HepG2 (cell line): ENCODE measurements around the gene GPS1. TPM values are rescaled to one million over a fixed set of nuclear protein-coding genes. Genes with fewer than 3 reads are reported as not detected.

Source experiments
- BRF2 ChIP-seq: sonication (generic); formaldehyde crosslinking; IDR thresholded peaks from 2 replicates; pipeline ENCODE4 v1.8.1; 2022; ENCODE audit warnings: mild to moderate bottlenecking, missing genetic modification reagents
- CBX1 ChIP-seq: IDR thresholded peaks from one replicate; pipeline ENCODE4 v1.6.1; 2016; ENCODE audit warnings: antibody characterized with exemption, low read depth
- CERS6 ChIP-seq: sonication (generic); formaldehyde crosslinking; IDR thresholded peaks from 2 replicates; pipeline ENCODE4 v1.5.0; 2020; ENCODE audit warnings: missing genetic modification reagents
- ELF4 ChIP-seq: sonication (generic); formaldehyde crosslinking; IDR thresholded peaks from 2 replicates; pipeline ENCODE4 v1.5.0; 2020; ENCODE audit warnings: missing genetic modification reagents, mild to moderate bottlenecking, moderate library complexity, borderline replicate concordance
- FOXP1 ChIP-seq, 2 experiments: fragments of 450-650 bp in 1 of 2; IDR thresholded peaks; 2 replicates each; pipeline ENCODE4 v1.6.1; 2017 to 2018; ENCODE audit warnings: antibody characterized with exemption in 1 of 2
- JARID2 ChIP-seq: sonication (generic); formaldehyde crosslinking; IDR thresholded peaks from 2 replicates; pipeline ENCODE4 v1.8.1; 2023; ENCODE audit warnings: missing genetic modification reagents, inconsistent platforms; ENCODE audit not compliant: insufficient replicate concordance
- MAX ChIP-seq: IDR thresholded peaks from 2 replicates; pipeline ENCODE4 v1.6.1; 2012; ENCODE audit warnings: inconsistent platforms
- MIXL1 ChIP-seq: IDR thresholded peaks from 2 replicates; pipeline ENCODE4 v1.6.1; 2016
- NFAT5 ChIP-seq: sonication (generic); formaldehyde crosslinking; IDR thresholded peaks from 2 replicates; pipeline ENCODE4 v1.4.0; 2020; ENCODE audit warnings: missing genetic modification reagents
- NFE2L1 ChIP-seq: sonication (generic); formaldehyde crosslinking; IDR thresholded peaks from 2 replicates; pipeline ENCODE4 v1.4.0; 2020; ENCODE audit warnings: missing genetic modification reagents, mild to moderate bottlenecking, borderline replicate concordance
- RERE ChIP-seq: IDR thresholded peaks from 2 replicates; pipeline ENCODE4 v1.6.1; 2016; ENCODE audit warnings: low read depth, missing genetic modification reagents, missing compliant biosample characterization
- SMAD1 ChIP-seq: sonication (generic); formaldehyde crosslinking; IDR thresholded peaks from 2 replicates; pipeline ENCODE4 v1.4.0; 2020; ENCODE audit warnings: missing genetic modification reagents, low read depth, mild to moderate bottlenecking, borderline replicate concordance
- SPEN ChIP-seq: sonication (generic); formaldehyde crosslinking; IDR thresholded peaks from 2 replicates; pipeline ENCODE4 v1.5.1; 2020; ENCODE audit warnings: low read depth, mild to moderate bottlenecking, missing genetic modification reagents
- ZNF724P ChIP-seq: sonication (generic); formaldehyde crosslinking; IDR thresholded peaks from 2 replicates; pipeline ENCODE4 v1.8.0; 2022; ENCODE audit warnings: missing genetic modification reagents, borderline replicate concordance
- ZNF883 ChIP-seq: sonication (generic); formaldehyde crosslinking; IDR thresholded peaks from 2 replicates; pipeline ENCODE4 v1.5.1; 2020; ENCODE audit warnings: mild to moderate bottlenecking, missing genetic modification reagents; ENCODE audit errors: not compliant biosample characterization
- ZSCAN22 ChIP-seq: sonication (generic); formaldehyde crosslinking; IDR thresholded peaks from 2 replicates; pipeline ENCODE4 v1.4.0; 2020; ENCODE audit warnings: mild to moderate bottlenecking, missing genetic modification reagents
- polyA plus RNA-seq, 8 experiments: library from polyadenylated mRNA; depleted of rRNA in 3 of 8; stranded (reverse) in 7 of 8; unstranded in 1 of 8; fragments of >200 nt; fragmentation: Illumina TruSeq in 4 of 8; extraction: Trizol in 4 of 8; gene quantifications; 2 replicates each; pipeline versions ENCODE4 v1.2.1 to v1.2.3, GENCODE V29; 2011 to 2016; ENCODE audit warnings: low read depth in 4 of 8, missing spikeins in 1 of 8, mixed read lengths in 1 of 8; ENCODE audit not compliant: insufficient read depth in 1 of 8
- total RNA-seq, 5 experiments: library from RNA; depleted of rRNA; stranded (reverse); fragments of >200 nt; fragmentation: Illumina TruSeq; extraction: Trizol; gene quantifications; 2 replicates each; pipeline ENCODE4 v1.2.3, GENCODE V29; 2016; ENCODE audit warnings: low read depth in 1 of 5

GPS1 gene
- total and polyA plus RNA-seq, 2 of the 13 experiments (the other 11 are each of a cell fraction or from before 2014, with no cell fraction given) = 124 to 128 TPM

GRCh38 chr17:82097184-82097918, 45.7 kb downstream of the GPS1 start (continued):
- TF ChIP-seq NFAT5 = no peak
- TF ChIP-seq ELF4 (CRISPR knock-in tag) = no peak
- TF ChIP-seq SPEN (CRISPR knock-in tag) = no peak; the same call in 1 of the 2 replicates
- no peak for TF ChIP-seq JARID2
- TF ChIP-seq ZSCAN22 (CRISPR knock-in tag) = no peak
- TF ChIP-seq FOXP1 (IDR thresholded peaks at IDR 0.05) = no peak
- no peak for TF ChIP-seq FOXP1 (CRISPR knock-in tag; IDR thresholded peaks at IDR 0.05)
- no peak; the same call in 1 of the 2 replicates for TF ChIP-seq SMAD1
- no peak for TF ChIP-seq NFE2L1 (CRISPR knock-in tag)
- TF ChIP-seq MAX = no peak
- no peak for TF ChIP-seq RERE (CRISPR knock-in tag)
- TF ChIP-seq CERS6 = no peak; the same call in 1 of the 2 replicates
- no peak for TF ChIP-seq MIXL1 (CRISPR knock-in tag)
- no peak; the same call in none of the 2 replicates for TF ChIP-seq ZNF724P (CRISPR knock-in tag)
- TF ChIP-seq ZNF883 = peak; percentile 32
- TF ChIP-seq BRF2 = no peak
- no peak for TF ChIP-seq CBX1
